ENCODE data around the gene DAD1. TPM values are rescaled to one million over a fixed set of nuclear protein-coding genes. Genes with fewer than 3 reads are reported as not detected.

Gene DAD1
- total RNA-seq, 2 donors from 2014 or later, result 250 to 251 TPM

GRCh38 chr14:22540293-22540692 is 48.7 kb downstream of the DAD1 start:
- TF ChIP-seq CTCF (IDR thresholded peaks at IDR 0.05), result no peak
- no peak overlapping the region for H3K27ac ChIP-seq
- H3K27me3 ChIP-seq, result no peaks in the 10 kb centered on the region
- H3K9me3 ChIP-seq, result no peaks in the 10 kb centered on the region
- no peaks in the 10 kb centered on the region for H3K36me3 ChIP-seq
- H3K4me1 ChIP-seq, result peaks cover 0 to 29% of the 10 kb centered on the region in 2 donors
- H3K4me3 ChIP-seq, result no peak overlapping the region
- DNase-seq (ENCODE audit: low spot score), result no peak

- TF ChIP-seq CTCF (IDR thresholded peaks at IDR 0.05), result no peak
- Histone ChIP-seq H3K36me3 (no peaks in the 10 kb centered on the region), H3K4me1 (peaks cover 0 to 29% of the 10 kb centered on the region in 2 donors), H3K9me3 (no peaks in the 10 kb centered on the region), H3K4me3 (no peak overlapping the region), H3K27ac (no peak overlapping the region), H3K27me3 (no peaks in the 10 kb centered on the region)
- DNase-seq (ENCODE audit: low spot score), result no peak
Measured at GRCh38 chr14:22539831-22540230, 49.2 kb downstream of the DAD1 start.

GRCh38 chr14:22538671-22539228 is 50.3 kb downstream of the DAD1 start:
- Histone ChIP-seq H3K27me3 (no peaks in the 10 kb centered on the region), H3K36me3 (no peaks in the 10 kb centered on the region), H3K27ac (no peak overlapping the region), H3K4me1 (peaks cover 0 to 29% of the 10 kb centered on the region in 2 donors), H3K9me3 (no peaks in the 10 kb centered on the region), H3K4me3 (no peak overlapping the region)
- TF ChIP-seq CTCF (IDR thresholded peaks at IDR 0.05), result no peak
- no peak for DNase-seq (ENCODE audit: low spot score)

GRCh38 chr14:22537436-22538310 is 51.4 kb downstream of the DAD1 start:
- Histone ChIP-seq H3K9me3 (no peaks in the 10 kb centered on the region), H3K27ac (peak overlapping the region; percentile 14 to 41), H3K36me3 (no peaks in the 10 kb centered on the region), H3K4me3 (no peak overlapping the region), H3K4me1 (peaks cover 0 to 31% of the 10 kb centered on the region in 2 donors), H3K27me3 (no peaks in the 10 kb centered on the region)
- DNase-seq (ENCODE audit: low spot score), result no peak
- no peak for TF ChIP-seq CTCF (IDR thresholded peaks at IDR 0.05)

- peak overlapping the region; percentile 14 to 41 for H3K27ac ChIP-seq
- no peaks in the 10 kb centered on the region for H3K27me3 ChIP-seq
- DNase-seq (ENCODE audit: low spot score), result peak; percentile 81
Measured at GRCh38 chr14:22536853-22537338, 52.1 kb downstream of the DAD1 start.

More at GRCh38 chr14:22536853-22537338, 52.1 kb downstream of the DAD1 start:
- Histone ChIP-seq H3K4me1 (peaks cover 0 to 38% of the 10 kb centered on the region in 2 donors), H3K9me3 (no peaks in the 10 kb centered on the region), H3K4me3 (no peak overlapping the region), H3K36me3 (no peaks in the 10 kb centered on the region)
- no peak for TF ChIP-seq CTCF (IDR thresholded peaks at IDR 0.05)
